ENCODE measurements around the gene ITGA1.

The ITGA1 gene

DNA sequence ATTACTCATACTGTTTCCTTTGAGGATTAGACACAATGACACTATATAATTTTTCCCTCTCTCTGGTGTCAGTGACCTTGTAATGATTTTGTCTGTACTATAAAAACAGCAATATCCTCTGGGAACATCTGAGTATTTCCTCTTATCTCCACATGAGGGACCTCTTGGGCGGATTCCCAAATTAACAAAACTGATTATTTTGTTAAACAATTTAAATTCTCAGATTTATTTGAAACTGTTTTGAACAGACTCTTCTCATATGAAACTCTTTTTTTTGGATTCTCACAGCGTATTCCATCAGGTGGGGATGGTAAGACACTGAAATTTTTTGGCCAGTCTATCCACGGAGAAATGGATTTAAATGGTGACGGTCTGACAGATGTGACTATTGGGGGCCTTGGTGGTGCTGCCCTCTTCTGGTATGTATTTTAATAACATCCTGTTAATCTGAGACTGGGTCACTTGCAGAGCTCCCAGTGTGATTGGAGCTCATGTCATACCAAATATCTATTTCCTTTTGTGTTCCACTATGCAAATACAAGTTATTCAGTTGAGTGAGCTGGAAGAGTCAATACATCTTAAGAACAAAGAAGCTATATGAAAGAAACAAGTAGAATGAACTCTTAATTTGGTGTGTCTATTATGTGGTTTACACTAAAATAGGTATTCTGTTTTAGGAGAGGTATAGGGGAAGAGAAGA, 127.6 kb downstream of the ITGA1 start:
- Histone ChIP-seq H3K27me3 (ENCODE audit: insufficient read depth, low read length) (no peaks in the 10 kb centered on the region), H3K9ac (ENCODE audit: low read depth, low read length) (no peak overlapping the region), H3K36me3 (ENCODE audit: insufficient read depth, low read depth, low read length) (no peaks in the 10 kb centered on the region), H3K27ac (ENCODE audit: low read length) (no peak overlapping the region), H3K9me3 (ENCODE audit: insufficient read depth, low read depth, low read length) (no peaks in the 10 kb centered on the region), H3K4me1 (ENCODE audit: insufficient read depth, low read length) (no peaks in the 10 kb centered on the region), H3K4me3 (ENCODE audit: low read length) (peak overlapping the region; percentile 66)

DNA sequence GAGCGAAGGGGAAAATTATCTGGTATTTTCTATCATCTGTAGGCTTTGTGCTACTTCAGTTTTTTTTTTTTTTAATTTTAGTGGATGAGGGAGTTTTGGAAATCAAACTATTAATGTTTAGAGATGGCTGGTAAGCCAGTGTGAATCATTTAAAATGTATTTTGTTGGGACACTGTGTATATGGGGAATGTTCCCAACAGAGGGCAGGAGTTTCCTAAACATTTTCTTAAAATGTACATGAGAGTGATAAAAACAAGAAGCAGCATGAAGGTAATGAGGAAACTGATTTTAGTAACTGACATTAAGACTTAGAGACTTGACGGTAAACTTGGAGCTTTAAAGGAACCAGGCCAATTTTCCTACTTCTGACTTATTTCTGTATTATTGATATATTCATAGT, 133.2 kb downstream of the ITGA1 start:
- no peaks in the 10 kb centered on the region for H3K27me3 ChIP-seq (ENCODE audit: insufficient read depth, low read length)
- H3K4me1 ChIP-seq (ENCODE audit: insufficient read depth, low read length) = peaks cover 3% of the 10 kb centered on the region; the same call in 1 of the 2 replicates
- H3K9me3 ChIP-seq (ENCODE audit: insufficient read depth, low read depth, low read length) = no peaks in the 10 kb centered on the region
- no peaks in the 10 kb centered on the region for H3K36me3 ChIP-seq (ENCODE audit: insufficient read depth, low read depth, low read length)
- no peak overlapping the region for H3K27ac ChIP-seq (ENCODE audit: low read length)
- no peak overlapping the region for H3K4me3 ChIP-seq (ENCODE audit: low read length)
- H3K9ac ChIP-seq (ENCODE audit: low read depth, low read length) = no peak overlapping the region

DNA sequence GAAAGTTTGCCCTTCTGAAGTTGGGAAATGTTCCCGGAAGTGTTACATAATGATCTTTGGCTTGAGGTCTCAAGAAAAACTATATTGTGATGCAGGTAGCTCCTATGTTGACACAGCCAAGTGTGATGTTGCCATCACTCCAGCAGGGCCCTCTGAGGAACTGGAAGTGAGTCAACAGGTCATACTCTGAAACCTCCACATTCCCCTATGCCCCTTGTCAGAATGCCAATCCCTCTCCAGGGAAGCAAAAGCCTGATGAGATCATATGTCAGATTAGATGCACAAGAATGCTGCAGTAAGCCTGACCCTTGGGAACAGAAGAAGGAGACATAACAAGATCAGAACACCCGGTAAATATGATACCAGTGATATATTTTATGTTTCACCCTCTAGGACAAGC, 134.7 kb downstream of the ITGA1 start:
- no peak overlapping the region for H3K27ac ChIP-seq (ENCODE audit: low read length)

DNA sequence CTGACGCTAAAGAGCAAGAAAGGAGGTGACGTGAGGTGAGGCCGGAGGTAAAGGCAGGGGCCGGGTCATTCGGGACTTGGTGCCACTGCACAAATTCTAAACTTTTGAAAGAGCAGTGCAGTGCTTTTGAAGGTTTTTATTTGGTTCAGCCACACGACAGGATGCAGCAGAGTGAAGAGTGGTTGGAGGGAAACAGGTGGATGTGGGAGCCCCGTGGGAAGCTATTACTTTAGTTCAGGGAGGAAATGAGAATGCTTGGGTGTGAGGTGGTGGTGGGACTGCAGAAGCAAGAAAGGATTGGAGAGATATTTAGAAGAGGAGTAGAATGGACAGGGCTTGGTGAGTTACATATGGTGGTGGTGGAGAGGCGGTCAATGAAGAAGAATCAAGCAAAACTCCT, 136.7 kb downstream of the ITGA1 start:
- H3K27me3 ChIP-seq (ENCODE audit: insufficient read depth, low read length) = no peaks in the 10 kb centered on the region

More for the DNA sequence above, 134.7 kb downstream of the ITGA1 start:
- no peaks in the 10 kb centered on the region for H3K9me3 ChIP-seq (ENCODE audit: insufficient read depth, low read depth, low read length)
- no peaks in the 10 kb centered on the region for H3K27me3 ChIP-seq (ENCODE audit: insufficient read depth, low read length)
- H3K4me1 ChIP-seq (ENCODE audit: insufficient read depth, low read length) = peaks cover 3% of the 10 kb centered on the region; the same call in 1 of the 2 replicates
- H3K9ac ChIP-seq (ENCODE audit: low read depth, low read length) = no peak overlapping the region
- no peaks in the 10 kb centered on the region for H3K36me3 ChIP-seq (ENCODE audit: insufficient read depth, low read depth, low read length)
- H3K4me3 ChIP-seq (ENCODE audit: low read length) = no peak overlapping the region

DNA sequence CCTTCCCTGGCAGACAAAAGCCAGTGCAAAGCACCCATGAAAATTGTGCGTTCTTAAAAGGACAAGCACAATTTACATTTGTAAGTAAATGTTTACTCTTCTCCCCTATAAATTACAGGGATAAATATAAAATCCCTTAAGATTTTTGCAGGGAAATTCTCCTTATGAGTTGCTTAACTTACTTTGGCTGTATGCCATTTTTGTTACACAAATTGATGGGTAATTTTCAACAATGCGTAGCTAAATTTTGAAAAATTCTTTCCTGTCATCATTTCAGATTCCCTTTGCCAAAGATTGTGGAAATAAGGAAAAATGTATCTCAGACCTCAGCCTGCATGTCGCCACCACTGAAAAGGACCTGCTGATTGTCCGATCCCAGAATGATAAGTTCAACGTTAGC, 137.3 kb downstream of the ITGA1 start:
- no peak overlapping the region for H3K27ac ChIP-seq (ENCODE audit: low read length)
- H3K4me1 ChIP-seq (ENCODE audit: insufficient read depth, low read length) = peaks cover 3% of the 10 kb centered on the region; the same call in 1 of the 2 replicates
- no peaks in the 10 kb centered on the region for H3K36me3 ChIP-seq (ENCODE audit: insufficient read depth, low read depth, low read length)
- no peak overlapping the region for H3K9ac ChIP-seq (ENCODE audit: low read depth, low read length)
- H3K9me3 ChIP-seq (ENCODE audit: insufficient read depth, low read depth, low read length) = no peaks in the 10 kb centered on the region
- no peak overlapping the region for H3K4me3 ChIP-seq (ENCODE audit: low read length)
- H3K27me3 ChIP-seq (ENCODE audit: insufficient read depth, low read length) = no peaks in the 10 kb centered on the region

More for the DNA sequence above, 136.7 kb downstream of the ITGA1 start:
- Histone ChIP-seq H3K4me1 (ENCODE audit: insufficient read depth, low read length) (peaks cover 3% of the 10 kb centered on the region; the same call in 1 of the 2 replicates), H3K36me3 (ENCODE audit: insufficient read depth, low read depth, low read length) (no peaks in the 10 kb centered on the region), H3K9me3 (ENCODE audit: insufficient read depth, low read depth, low read length) (no peaks in the 10 kb centered on the region), H3K4me3 (ENCODE audit: low read length) (no peak overlapping the region), H3K27ac (ENCODE audit: low read length) (no peak overlapping the region), H3K9ac (ENCODE audit: low read depth, low read length) (no peak overlapping the region)

DNA sequence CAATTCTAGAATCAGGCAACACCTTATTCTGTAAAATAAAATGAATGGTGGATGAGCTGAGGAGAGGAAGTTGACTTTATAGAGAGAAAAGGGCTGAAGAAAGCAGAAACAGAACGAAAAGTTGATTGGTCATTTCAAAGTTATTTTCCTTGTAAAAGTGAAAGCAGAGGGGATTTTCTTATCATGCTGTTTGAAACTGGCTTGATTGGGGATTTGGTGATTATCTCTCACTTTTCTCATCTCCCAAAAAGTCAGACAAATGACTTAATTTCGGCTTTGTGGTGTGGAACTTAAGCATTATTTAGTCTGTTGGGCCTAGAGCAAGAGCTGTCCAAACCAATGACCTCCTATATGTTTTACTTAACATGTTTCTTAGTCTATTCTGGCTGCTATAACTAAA, 141.0 kb downstream of the ITGA1 start:
- Histone ChIP-seq H3K9me3 (ENCODE audit: insufficient read depth, low read depth, low read length) (no peaks in the 10 kb centered on the region), H3K27me3 (ENCODE audit: insufficient read depth, low read length) (no peaks in the 10 kb centered on the region), H3K27ac (ENCODE audit: low read length) (no peak overlapping the region), H3K36me3 (ENCODE audit: insufficient read depth, low read depth, low read length) (no peaks in the 10 kb centered on the region), H3K4me1 (ENCODE audit: insufficient read depth, low read length) (no peaks in the 10 kb centered on the region), H3K9ac (ENCODE audit: low read depth, low read length) (no peak overlapping the region), H3K4me3 (ENCODE audit: low read length) (no peak overlapping the region)

DNA sequence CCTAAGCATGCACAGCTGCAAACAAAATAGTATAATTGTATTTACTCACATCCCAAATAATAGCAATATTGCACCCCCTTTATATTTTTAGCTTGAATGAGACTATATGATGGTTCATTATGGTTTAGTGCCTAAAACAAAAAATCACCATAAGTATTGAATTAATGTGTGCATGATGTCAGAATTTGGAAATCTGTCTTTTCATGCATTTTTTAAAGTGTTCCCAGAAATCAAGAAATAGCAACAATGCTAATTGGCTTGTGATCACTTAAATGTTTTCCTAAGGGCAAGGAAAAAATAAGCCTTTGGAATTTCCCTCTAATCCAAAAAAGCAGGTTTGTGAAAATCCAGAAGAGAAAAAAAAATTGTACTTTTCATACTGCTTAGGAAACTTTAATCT, 150.5 kb downstream of the ITGA1 start:
- no peak overlapping the region for H3K4me3 ChIP-seq (ENCODE audit: low read length)
- H3K4me1 ChIP-seq (ENCODE audit: insufficient read depth, low read length) = no peaks in the 10 kb centered on the region; the same call in 1 of the 2 replicates
- no peaks in the 10 kb centered on the region for H3K9me3 ChIP-seq (ENCODE audit: insufficient read depth, low read depth, low read length)
- no peaks in the 10 kb centered on the region for H3K36me3 ChIP-seq (ENCODE audit: insufficient read depth, low read depth, low read length)
- no peak overlapping the region for H3K9ac ChIP-seq (ENCODE audit: low read depth, low read length)
- H3K27ac ChIP-seq (ENCODE audit: low read length) = no peak overlapping the region
- no peaks in the 10 kb centered on the region for H3K27me3 ChIP-seq (ENCODE audit: insufficient read depth, low read length)

DNA sequence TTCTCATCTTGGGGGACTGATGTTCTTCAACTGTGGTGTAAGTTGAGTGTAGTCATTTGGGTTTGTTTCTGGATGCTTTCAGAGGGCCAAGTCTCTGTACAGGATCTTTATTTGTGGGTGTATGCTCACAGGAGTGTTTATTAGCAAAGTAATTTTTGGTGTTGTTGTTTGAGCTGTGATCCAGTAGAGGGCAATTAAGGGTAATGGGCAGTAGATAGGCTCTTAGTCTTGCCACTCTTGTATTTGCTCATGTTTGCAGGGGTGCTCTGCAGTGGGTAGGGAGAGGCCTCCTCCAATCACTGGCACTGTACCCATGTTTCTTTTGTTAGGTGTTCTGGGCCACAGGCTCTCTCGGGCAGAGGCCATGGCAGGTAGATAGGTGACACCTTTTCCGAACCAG, 155.6 kb downstream of the ITGA1 start:
- H3K4me1 ChIP-seq (ENCODE audit: insufficient read depth, low read length) = no peaks in the 10 kb centered on the region
- H3K27ac ChIP-seq (ENCODE audit: low read length) = no peak overlapping the region
- H3K9ac ChIP-seq (ENCODE audit: low read depth, low read length) = no peak overlapping the region
- H3K27me3 ChIP-seq (ENCODE audit: insufficient read depth, low read length) = no peaks in the 10 kb centered on the region
- H3K36me3 ChIP-seq (ENCODE audit: insufficient read depth, low read depth, low read length) = no peaks in the 10 kb centered on the region
- H3K9me3 ChIP-seq (ENCODE audit: insufficient read depth, low read depth, low read length) = no peaks in the 10 kb centered on the region
- no peak overlapping the region for H3K4me3 ChIP-seq (ENCODE audit: low read length)

DNA sequence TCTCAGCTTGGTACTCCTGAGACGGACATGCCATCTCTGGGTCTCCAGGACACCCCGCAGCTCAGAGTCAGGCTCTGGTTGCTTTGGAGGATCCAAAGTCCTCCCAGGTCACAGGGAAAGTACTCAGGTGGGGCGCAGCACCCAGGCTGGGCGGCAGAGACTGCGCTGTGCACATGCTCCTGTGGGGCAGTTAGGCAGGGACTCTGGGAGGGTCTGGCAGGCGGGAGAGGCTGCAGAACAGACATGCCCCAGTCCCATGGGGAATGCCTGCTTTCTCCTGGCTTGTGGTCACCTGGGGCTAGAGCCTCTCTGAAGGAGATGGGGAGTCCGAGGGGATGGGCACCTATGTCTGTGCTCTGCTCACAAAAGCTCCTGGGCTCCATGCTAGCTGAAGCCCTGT, 156.1 kb downstream of the ITGA1 start:
- H3K27ac ChIP-seq (ENCODE audit: low read length) = no peak overlapping the region
- H3K36me3 ChIP-seq (ENCODE audit: insufficient read depth, low read depth, low read length) = no peaks in the 10 kb centered on the region
- H3K4me1 ChIP-seq (ENCODE audit: insufficient read depth, low read length) = no peaks in the 10 kb centered on the region
- no peaks in the 10 kb centered on the region for H3K27me3 ChIP-seq (ENCODE audit: insufficient read depth, low read length)
- no peak overlapping the region for H3K4me3 ChIP-seq (ENCODE audit: low read length)
- no peaks in the 10 kb centered on the region for H3K9me3 ChIP-seq (ENCODE audit: insufficient read depth, low read depth, low read length)
- H3K9ac ChIP-seq (ENCODE audit: low read depth, low read length) = no peak overlapping the region

DNA sequence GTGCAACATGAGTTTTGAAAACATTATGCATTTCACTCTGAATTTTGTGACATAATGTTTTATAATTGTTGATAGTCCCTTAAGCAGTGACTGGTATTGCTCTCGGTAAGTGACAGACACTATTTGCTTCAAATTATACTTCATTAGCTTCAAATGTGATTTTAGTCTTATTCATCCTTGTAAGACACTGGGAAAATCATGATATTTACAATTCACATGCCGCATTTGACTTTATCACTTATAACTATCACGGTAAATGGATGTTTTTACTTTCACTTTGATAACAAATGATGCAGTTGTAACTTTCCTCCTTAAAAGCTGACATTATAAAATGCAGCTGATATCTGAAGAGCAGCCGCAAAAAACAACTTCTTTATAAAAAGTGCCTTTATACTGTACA, 157.3 kb downstream of the ITGA1 start:
- no peaks in the 10 kb centered on the region for H3K27me3 ChIP-seq (ENCODE audit: insufficient read depth, low read length)
- H3K9me3 ChIP-seq (ENCODE audit: insufficient read depth, low read depth, low read length) = no peaks in the 10 kb centered on the region
- no peaks in the 10 kb centered on the region for H3K36me3 ChIP-seq (ENCODE audit: insufficient read depth, low read depth, low read length)
- H3K27ac ChIP-seq (ENCODE audit: low read length) = no peak overlapping the region
- no peak overlapping the region for H3K4me3 ChIP-seq (ENCODE audit: low read length)
- H3K4me1 ChIP-seq (ENCODE audit: insufficient read depth, low read length) = no peaks in the 10 kb centered on the region
- no peak overlapping the region for H3K9ac ChIP-seq (ENCODE audit: low read depth, low read length)

DNA sequence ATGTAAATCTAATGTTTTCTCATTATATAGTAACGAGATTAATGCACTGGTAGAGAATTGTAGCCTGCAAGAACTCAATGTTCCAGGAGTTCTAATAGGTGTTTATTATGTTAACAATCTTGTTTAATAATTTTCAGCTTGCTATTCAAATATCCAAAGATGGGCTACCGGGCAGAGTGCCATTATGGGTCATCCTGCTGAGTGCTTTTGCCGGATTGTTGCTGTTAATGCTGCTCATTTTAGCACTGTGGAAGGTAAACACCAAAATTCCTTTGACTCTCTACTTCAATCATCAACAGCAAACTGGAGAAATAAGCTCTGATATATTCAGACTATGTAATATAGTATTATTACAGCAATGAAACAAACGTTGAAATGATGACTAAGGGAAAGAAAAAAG, 159.5 kb downstream of the ITGA1 start:
- Histone ChIP-seq H3K9ac (ENCODE audit: low read depth, low read length) (no peak overlapping the region), H3K4me1 (ENCODE audit: insufficient read depth, low read length) (no peaks in the 10 kb centered on the region), H3K27me3 (ENCODE audit: insufficient read depth, low read length) (no peaks in the 10 kb centered on the region), H3K27ac (ENCODE audit: low read length) (no peak overlapping the region), H3K4me3 (ENCODE audit: low read length) (no peak overlapping the region), H3K9me3 (ENCODE audit: insufficient read depth, low read depth, low read length) (no peaks in the 10 kb centered on the region), H3K36me3 (ENCODE audit: insufficient read depth, low read depth, low read length) (no peaks in the 10 kb centered on the region)

DNA sequence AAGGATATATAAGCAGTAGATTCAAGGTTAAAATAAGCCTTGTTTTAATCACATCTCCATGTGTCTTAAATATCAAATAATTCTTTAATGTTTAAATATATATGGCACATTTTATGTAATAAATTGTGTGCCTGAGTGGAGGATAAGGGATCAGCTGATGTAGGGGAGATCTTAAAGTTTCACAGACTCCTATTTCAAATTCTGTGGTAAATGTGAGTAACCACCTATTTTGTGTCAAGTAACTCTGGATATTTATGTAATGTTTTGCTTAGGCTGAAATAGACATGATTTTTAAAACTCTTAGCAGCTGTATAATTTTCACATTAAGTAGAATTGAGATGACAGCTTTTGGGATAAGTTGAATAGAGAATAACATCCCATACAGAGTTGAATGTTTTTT, 160.1 kb downstream of the ITGA1 start:
- H3K9ac ChIP-seq (ENCODE audit: low read depth, low read length) = no peak overlapping the region
- H3K4me3 ChIP-seq (ENCODE audit: low read length) = no peak overlapping the region
- H3K27me3 ChIP-seq (ENCODE audit: insufficient read depth, low read length) = no peaks in the 10 kb centered on the region
- no peaks in the 10 kb centered on the region for H3K9me3 ChIP-seq (ENCODE audit: insufficient read depth, low read depth, low read length)
- no peaks in the 10 kb centered on the region for H3K4me1 ChIP-seq (ENCODE audit: insufficient read depth, low read length)
- no peaks in the 10 kb centered on the region for H3K36me3 ChIP-seq (ENCODE audit: insufficient read depth, low read depth, low read length)
- H3K27ac ChIP-seq (ENCODE audit: low read length) = no peak overlapping the region

Measured in iPS-20b (cell line).